ENCODE results near the gene SDF4.

The SDF4 gene

GRCh38 chr1:1240822-1241587 lies 9.2 kb upstream of the SDF4 start:
- DNase-seq = no peak

- DNase-seq = no peak
Observed at GRCh38 chr1:1240348-1240732, 8.5 kb upstream of the SDF4 start.

DNA sequence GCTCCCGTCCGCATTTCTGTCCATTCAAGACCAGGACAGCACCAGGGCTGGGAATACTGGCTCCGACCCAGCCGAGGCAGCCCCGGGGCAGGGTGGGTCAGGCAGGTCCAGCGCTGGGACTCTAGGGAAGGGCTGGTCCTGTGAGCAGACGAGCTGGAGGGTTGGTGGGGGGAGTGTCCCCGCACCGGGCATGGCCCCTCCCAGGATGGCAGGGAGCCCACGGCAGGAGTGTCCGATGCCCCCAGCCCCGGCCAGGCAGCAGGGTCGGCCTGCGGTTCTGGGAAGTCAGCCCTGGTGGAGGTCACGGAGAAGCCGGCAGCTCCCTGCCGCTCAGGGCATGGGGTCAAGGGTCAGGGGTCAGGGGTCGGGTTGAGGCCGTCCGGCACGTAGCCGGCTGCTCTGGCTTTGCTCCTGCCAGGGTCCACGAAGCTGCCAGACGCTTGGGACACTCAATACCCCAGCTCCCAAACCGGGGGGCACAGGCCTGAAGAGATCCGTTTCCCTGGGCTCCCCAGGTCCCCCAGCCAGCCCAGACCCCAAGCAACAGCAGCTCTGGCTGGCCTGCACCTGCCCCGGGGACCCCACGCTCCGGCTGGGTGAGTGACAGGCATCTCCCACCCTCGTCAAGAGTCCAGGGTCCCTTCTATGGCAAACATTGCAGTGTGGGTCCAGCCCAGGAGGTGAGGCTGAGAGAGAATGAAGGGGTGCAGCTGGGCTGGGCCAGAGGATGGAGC lies 8.0 kb upstream of the SDF4 start:
- no peak for DNase-seq

GRCh38 chr1:1239227-1239613 lies 7.4 kb upstream of the SDF4 start:
- DNase-seq = no peak

DNA sequence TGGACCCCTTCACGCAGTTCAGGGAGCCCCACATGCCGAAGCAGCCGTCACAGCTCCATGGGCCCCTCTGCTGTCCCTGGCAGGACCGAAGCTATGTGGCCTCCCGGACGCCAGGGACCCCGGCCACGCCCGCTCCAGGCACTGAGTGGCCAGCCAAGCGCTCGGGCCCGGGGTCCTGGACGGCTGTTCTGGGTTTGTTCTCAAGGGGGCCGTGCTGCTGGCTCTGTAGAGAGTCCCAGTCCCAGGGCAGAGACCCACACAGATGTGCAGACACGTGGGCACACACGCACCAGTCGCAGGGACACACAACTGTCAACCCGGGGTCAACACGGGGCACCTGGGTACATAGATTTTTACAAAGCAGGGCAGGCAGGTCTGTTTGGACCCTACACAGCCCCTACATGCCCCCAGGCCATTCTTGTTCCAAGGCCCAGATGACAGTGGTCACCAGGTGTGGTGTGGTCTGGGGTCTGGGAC lies 6.9 kb upstream of the SDF4 start:
- no peak for DNase-seq

- DNase-seq = no peak
Observed at GRCh38 chr1:1237874-1238701, 6.3 kb upstream of the SDF4 start.

DNA sequence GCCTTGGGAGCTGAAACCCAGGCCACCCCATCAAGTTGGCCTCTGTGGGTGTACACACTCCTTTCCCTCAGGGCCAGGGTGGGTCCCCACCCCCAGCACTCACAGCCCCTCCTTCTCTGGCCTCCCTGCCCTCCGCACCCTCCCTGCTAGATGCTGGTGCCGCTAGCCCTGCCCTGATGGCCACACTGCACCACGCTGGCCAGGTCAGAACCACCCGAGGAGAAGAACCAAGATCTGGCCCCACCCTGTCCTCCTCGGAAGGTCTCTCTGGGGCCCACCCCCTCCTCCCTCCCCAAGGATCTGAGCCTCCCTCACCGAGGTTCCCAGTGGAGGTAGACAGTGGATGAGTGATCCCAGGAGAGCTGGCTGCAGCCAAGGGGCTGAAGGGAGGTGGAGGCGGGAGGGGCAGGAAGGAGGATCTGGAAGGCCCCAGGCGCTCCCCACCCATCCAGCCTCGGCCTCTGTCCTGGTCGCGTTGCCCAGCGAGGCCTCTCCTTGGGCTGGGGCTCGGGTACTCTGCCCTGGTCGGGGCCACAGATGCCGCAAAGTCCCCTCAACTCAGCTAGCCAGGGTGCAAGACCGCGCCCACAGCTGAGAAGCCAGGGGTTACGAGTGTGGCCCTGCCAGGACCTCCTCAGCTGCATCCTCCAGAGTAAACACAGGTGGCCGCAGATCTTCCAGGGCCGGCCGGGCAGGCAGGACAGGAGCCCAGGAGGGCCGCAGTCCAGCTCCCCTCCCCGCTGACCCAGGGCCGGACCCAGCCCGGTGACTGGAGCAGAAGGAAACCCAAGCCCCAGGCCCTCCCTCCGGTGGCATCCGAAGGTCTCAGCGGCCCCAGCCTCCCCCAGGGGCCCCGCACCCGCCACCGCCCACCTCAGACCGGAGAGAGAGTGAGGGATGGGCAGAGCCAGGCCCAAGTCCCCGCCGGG lies 5.4 kb upstream of the SDF4 start:
- DNase-seq = no peak

DNA sequence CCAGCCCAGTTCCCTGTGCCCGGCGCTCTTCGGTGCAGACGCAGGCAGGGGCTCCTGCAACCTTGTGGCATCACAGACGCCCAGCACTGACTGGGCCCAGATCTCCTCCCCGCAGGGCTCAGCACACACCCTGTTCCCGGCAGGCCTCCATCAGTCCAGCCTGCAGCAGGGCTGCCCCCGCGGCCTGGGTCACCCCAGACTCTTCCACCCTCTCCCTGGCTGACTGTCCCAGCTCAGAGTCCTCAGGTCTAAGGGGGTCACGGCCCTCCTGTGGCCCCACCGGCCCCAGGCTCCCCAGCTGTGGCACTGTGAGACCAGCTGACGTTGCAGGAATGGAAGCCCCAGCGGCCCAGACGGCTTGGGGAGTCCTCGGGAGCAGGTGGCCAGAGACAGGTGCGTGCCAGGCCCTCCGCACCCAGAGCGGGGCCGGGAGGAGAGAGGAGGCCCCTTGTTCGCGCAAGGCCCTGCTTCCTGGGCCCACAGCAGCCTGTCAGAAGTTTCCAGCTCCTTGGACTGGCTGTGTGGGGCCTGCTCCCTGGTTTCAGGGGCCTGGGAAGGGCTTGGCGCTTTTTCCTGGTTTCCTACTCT lies 4.5 kb upstream of the SDF4 start:
- no peak for DNase-seq

DNA sequence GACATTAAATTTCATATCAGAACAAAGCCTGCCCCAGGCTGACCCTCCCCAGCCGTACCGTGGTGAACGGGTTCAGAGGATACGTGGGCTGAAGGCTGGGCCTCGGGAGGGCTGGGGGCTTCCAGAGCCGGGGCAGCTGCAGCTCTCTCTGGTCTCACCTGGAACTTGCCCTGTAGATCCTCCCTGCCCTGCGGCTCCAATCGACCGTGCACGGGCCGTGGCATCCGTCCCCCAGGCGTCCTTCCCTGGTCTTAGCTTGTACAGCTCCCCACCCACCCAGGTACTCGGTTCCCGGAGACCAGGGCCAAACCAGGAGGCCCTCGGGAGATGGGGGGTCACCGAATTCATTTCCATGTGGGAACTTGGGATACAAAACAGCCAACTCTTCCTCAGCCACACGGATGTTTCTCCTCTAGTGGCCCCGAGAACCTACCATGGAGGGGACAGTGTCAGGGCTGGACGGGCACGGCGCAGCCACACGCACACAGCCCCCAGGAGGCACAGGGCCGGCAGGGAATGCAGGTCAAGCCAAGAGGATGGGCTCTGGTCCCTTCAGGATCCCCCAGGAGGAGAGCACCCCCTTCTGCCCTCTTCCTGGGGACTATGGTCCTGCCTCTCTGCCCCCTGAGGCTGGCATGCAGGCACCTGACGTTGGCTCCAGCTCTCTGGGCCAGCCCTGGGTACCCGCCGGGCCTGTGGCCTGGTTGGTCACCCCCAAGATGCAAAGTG lies 3.4 kb upstream of the SDF4 start:
- no peak for DNase-seq

- DNase-seq = no peak
Observed at GRCh38 chr1:1234180-1234808, 2.5 kb upstream of the SDF4 start.

DNA sequence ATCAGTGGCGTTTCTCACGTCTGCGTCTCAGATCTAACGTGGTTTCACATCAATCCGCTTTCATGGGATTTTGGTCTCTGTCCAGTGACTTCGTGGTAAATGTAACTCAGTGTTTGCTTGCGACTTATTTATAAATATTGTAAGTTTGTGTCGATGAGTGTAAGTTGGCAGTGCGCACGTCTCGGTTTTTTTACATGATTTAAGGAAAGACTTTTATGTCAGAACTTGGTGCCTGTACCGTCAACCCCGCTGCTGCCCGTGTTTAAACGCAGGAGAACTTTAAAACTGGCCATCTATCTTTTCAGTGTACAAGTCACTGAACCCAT lies 1.7 kb upstream of the SDF4 start:
- no peak for DNase-seq

- no peak for DNase-seq
Observed at GRCh38 chr1:1232796-1233566, 1.2 kb upstream of the SDF4 start.

DNA sequence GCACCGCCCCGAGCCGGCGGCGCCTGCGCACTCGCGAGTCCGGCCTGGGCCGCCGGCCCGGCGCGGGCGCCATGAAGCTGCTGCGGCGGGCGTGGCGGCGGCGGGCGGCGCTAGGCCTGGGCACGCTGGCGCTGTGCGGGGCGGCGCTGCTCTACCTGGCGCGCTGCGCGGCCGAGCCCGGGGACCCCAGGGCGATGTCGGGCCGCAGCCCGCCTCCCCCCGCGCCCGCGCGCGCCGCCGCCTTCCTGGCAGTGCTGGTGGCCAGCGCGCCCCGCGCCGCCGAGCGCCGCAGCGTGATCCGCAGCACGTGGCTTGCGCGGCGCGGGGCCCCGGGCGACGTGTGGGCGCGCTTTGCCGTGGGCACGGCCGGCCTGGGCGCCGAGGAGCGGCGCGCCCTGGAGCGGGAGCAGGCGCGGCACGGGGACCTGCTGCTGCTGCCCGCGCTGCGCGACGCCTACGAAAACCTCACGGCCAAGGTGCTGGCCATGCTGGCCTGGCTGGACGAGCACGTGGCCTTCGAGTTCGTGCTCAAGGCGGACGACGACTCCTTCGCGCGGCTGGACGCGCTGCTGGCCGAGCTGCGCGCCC lies 501 bp upstream of the SDF4 start, which contains the start of gene B3GALT6:
Gene B3GALT6 (plus strand): TSS at position 30 of the 588 bp plus-strand sequence. CDS start 42 bp downstream, at position 72.
- DNase-seq = no peak

GRCh38 chr1:1230656-1231399 lies 973 bp downstream of the SDF4 start:
- DNase-seq = no peak

DNA sequence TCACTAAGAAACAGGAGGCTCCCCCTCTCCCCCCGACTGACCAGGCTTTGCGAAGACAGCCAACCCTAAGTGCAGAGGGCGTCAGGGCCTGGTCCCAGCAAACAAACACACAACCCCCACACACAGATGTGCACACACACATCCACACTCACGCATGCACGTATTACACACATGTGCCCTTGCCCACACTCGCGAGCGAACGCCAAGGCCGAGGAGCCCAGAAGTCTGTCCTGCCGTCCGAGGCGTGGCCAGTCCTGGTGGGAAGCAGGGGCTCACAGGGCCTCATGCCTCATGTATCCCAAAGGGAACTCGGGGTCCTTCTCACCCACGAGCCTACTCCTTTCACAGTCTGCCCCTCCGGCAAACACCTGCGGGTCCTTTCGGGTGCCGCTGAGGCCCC lies 2.0 kb downstream of the SDF4 start:
- no peak for DNase-seq

- no peak for DNase-seq
Observed at GRCh38 chr1:1228596-1229321, 3.0 kb downstream of the SDF4 start.

DNA sequence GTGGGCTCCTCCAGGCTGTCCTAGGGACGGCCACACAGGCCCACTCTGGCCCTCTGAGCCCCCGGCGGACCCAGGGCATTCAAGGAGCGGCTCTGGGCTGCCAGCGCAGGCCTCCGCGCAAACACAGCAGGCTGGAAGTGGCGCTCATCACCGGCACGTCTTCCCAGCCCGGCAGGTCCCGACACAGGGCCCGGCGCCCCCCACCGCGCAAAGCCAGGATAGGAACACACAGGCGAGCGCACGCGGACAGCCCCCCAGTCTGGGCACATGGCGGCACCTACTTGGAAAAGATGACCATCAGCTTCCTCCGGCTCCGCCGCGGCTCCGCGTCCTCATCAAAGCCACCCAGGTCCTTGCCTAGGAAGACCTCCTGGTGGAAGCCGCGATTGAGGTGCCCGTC lies 3.6 kb downstream of the SDF4 start:
- no peak for DNase-seq

GRCh38 chr1:1227386-1227785 lies 4.4 kb downstream of the SDF4 start:
- DNase-seq = no peak
